ENCODE data around the gene MYRFL.
A peak's percentile ranks its signal among the peaks of the same experiment; 100 is the strongest.

The MYRFL gene

GRCh38 chr12:69836015-69836414, 11.0 kb downstream of the MYRFL start:
- Histone ChIP-seq H3K4me1 (ENCODE audit: control insufficient read depth in 1 of 2, insufficient read depth in 2 of 2, low read length in 2 of 2) (no peaks in the 10 kb centered on the region), H2AK5ac (ENCODE audit: low read length) (no peak overlapping the region), H3K27ac (ENCODE audit: low read depth, low read length) (no peak overlapping the region), H2BK5ac (ENCODE audit: low read depth, low read length, poor library complexity) (no peak overlapping the region), H3K36me3 (ENCODE audit: control insufficient read depth in 1 of 2, insufficient read depth in 2 of 2, low read length in 2 of 2) (no peaks in the 10 kb centered on the region), H3K4me2 (ENCODE audit: low read length) (no peak overlapping the region), H4K12ac (ENCODE audit: low read depth, low read length) (no peak overlapping the region), H3K27me3 (ENCODE audit: insufficient read depth, low read length) (no peaks in the 10 kb centered on the region), H3K14ac (ENCODE audit: low read length) (no peak overlapping the region), H2AFZ (ENCODE audit: insufficient read depth, low read length, poor library complexity) (no peak overlapping the region), H3K4me3 (ENCODE audit: low read depth, low read length) (no peak overlapping the region), H3K79me2 (ENCODE audit: control insufficient read depth, insufficient read depth, low read length, poor library complexity) (no peaks in the 10 kb centered on the region), H3K79me1 (ENCODE audit: low read length) (no peaks in the 10 kb centered on the region), H3K9ac (ENCODE audit: low read length) (no peak overlapping the region), H3K18ac (ENCODE audit: low read length) (no peak overlapping the region), H3K4ac (ENCODE audit: low read depth, low read length) (no peak overlapping the region), H2BK120ac (ENCODE audit: insufficient read depth, low read length, poor library complexity) (no peak overlapping the region), H3K23ac (ENCODE audit: low read length) (no peak overlapping the region), H4K8ac (ENCODE audit: low read depth, low read length) (no peak overlapping the region), H4K91ac (ENCODE audit: low read depth, low read length) (no peak overlapping the region), H2BK12ac (ENCODE audit: low read length) (no peak overlapping the region), H3K9me3 (ENCODE audit: insufficient read depth, low read depth, low read length) (no peaks in the 10 kb centered on the region)
- peak in 1 of 2 donors; percentile 27 for DNase-seq
- no CpG with 5 or more reads among the region's 13 CpGs for WGBS (ENCODE audit: extremely low coverage, insufficient coverage, insufficient read length)

- Histone ChIP-seq H3K18ac (ENCODE audit: low read length) (no peak overlapping the region), H3K4me2 (ENCODE audit: low read length) (no peak overlapping the region), H3K36me3 (ENCODE audit: control insufficient read depth in 1 of 2, insufficient read depth in 2 of 2, low read length in 2 of 2) (no peaks in the 10 kb centered on the region), H3K79me1 (ENCODE audit: low read length) (no peaks in the 10 kb centered on the region), H2BK5ac (ENCODE audit: low read depth, low read length, poor library complexity) (no peak overlapping the region), H3K79me2 (ENCODE audit: control insufficient read depth, insufficient read depth, low read length, poor library complexity) (no peaks in the 10 kb centered on the region), H4K12ac (ENCODE audit: low read depth, low read length) (no peak overlapping the region), H2AK5ac (ENCODE audit: low read length) (no peak overlapping the region), H3K9ac (ENCODE audit: low read length) (no peak overlapping the region), H3K9me3 (ENCODE audit: insufficient read depth, low read depth, low read length) (no peaks in the 10 kb centered on the region), H3K14ac (ENCODE audit: low read length) (no peak overlapping the region), H2BK120ac (ENCODE audit: insufficient read depth, low read length, poor library complexity) (no peak overlapping the region), H4K91ac (ENCODE audit: low read depth, low read length) (no peak overlapping the region), H3K27ac (ENCODE audit: low read depth, low read length) (no peak overlapping the region), H3K4me3 (ENCODE audit: low read depth, low read length) (no peak overlapping the region), H3K4ac (ENCODE audit: low read depth, low read length) (no peak overlapping the region), H2AFZ (ENCODE audit: insufficient read depth, low read length, poor library complexity) (no peak overlapping the region), H3K27me3 (ENCODE audit: insufficient read depth, low read length) (no peaks in the 10 kb centered on the region), H3K4me1 (ENCODE audit: control insufficient read depth in 1 of 2, insufficient read depth in 2 of 2, low read length in 2 of 2) (no peaks in the 10 kb centered on the region), H2BK12ac (ENCODE audit: low read length) (no peak overlapping the region), H3K23ac (ENCODE audit: low read length) (no peak overlapping the region), H4K8ac (ENCODE audit: low read depth, low read length) (no peak overlapping the region)
- WGBS (ENCODE audit: extremely low coverage, insufficient coverage, insufficient read length) = no CpG with 5 or more reads among the region's 4 CpGs
- no peak for DNase-seq
Observed at GRCh38 chr12:69837191-69837590, 12.2 kb downstream of the MYRFL start.

- no peak overlapping the region for H2BK12ac ChIP-seq (ENCODE audit: low read length)
- H2AFZ ChIP-seq (ENCODE audit: insufficient read depth, low read length, poor library complexity) = no peak overlapping the region
- no peaks in the 10 kb centered on the region for H3K79me1 ChIP-seq (ENCODE audit: low read length)
Observed at GRCh38 chr12:69837657-69838415, 12.8 kb downstream of the MYRFL start.

GRCh38 chr12:69840727-69841126, 15.7 kb downstream of the MYRFL start:
- Histone ChIP-seq H3K4me3 (ENCODE audit: low read depth, low read length) (no peak overlapping the region), H4K91ac (ENCODE audit: low read depth, low read length) (no peak overlapping the region), H2BK12ac (ENCODE audit: low read length) (no peak overlapping the region), H3K79me2 (ENCODE audit: control insufficient read depth, insufficient read depth, low read length, poor library complexity) (no peaks in the 10 kb centered on the region), H3K27ac (ENCODE audit: low read depth, low read length) (no peak overlapping the region), H3K4ac (ENCODE audit: low read depth, low read length) (no peak overlapping the region), H3K9me3 (ENCODE audit: insufficient read depth, low read depth, low read length) (no peaks in the 10 kb centered on the region), H3K36me3 (ENCODE audit: control insufficient read depth in 1 of 2, insufficient read depth in 2 of 2, low read length in 2 of 2) (no peaks in the 10 kb centered on the region), H3K79me1 (ENCODE audit: low read length) (no peaks in the 10 kb centered on the region), H3K27me3 (ENCODE audit: insufficient read depth, low read length) (no peaks in the 10 kb centered on the region), H2AK5ac (ENCODE audit: low read length) (no peak overlapping the region), H3K14ac (ENCODE audit: low read length) (no peak overlapping the region), H2BK120ac (ENCODE audit: insufficient read depth, low read length, poor library complexity) (no peak overlapping the region), H3K9ac (ENCODE audit: low read length) (no peak overlapping the region), H2BK5ac (ENCODE audit: low read depth, low read length, poor library complexity) (no peak overlapping the region), H3K4me1 (ENCODE audit: control insufficient read depth in 1 of 2, insufficient read depth in 2 of 2, low read length in 2 of 2) (no peaks in the 10 kb centered on the region), H3K4me2 (ENCODE audit: low read length) (no peak overlapping the region), H3K23ac (ENCODE audit: low read length) (no peak overlapping the region), H4K12ac (ENCODE audit: low read depth, low read length) (no peak overlapping the region), H4K8ac (ENCODE audit: low read depth, low read length) (no peak overlapping the region), H3K18ac (ENCODE audit: low read length) (no peak overlapping the region), H2AFZ (ENCODE audit: insufficient read depth, low read length, poor library complexity) (no peak overlapping the region)
- no CpG with 5 or more reads among the region's 3 CpGs for WGBS (ENCODE audit: extremely low coverage, insufficient coverage, insufficient read length)
- DNase-seq = no peak

More at GRCh38 chr12:69837657-69838415, 12.8 kb downstream of the MYRFL start:
- Histone ChIP-seq H3K27ac (ENCODE audit: low read depth, low read length) (no peak overlapping the region), H4K91ac (ENCODE audit: low read depth, low read length) (no peak overlapping the region), H3K14ac (ENCODE audit: low read length) (no peak overlapping the region), H3K9me3 (ENCODE audit: insufficient read depth, low read depth, low read length) (no peaks in the 10 kb centered on the region), H2AK5ac (ENCODE audit: low read length) (no peak overlapping the region), H3K4me2 (ENCODE audit: low read length) (no peak overlapping the region), H3K4me1 (ENCODE audit: control insufficient read depth in 1 of 2, insufficient read depth in 2 of 2, low read length in 2 of 2) (no peaks in the 10 kb centered on the region), H3K4me3 (ENCODE audit: low read depth, low read length) (no peak overlapping the region), H3K27me3 (ENCODE audit: insufficient read depth, low read length) (no peaks in the 10 kb centered on the region), H4K12ac (ENCODE audit: low read depth, low read length) (no peak overlapping the region), H4K8ac (ENCODE audit: low read depth, low read length) (no peak overlapping the region), H3K23ac (ENCODE audit: low read length) (no peak overlapping the region), H2BK5ac (ENCODE audit: low read depth, low read length, poor library complexity) (no peak overlapping the region), H2BK120ac (ENCODE audit: insufficient read depth, low read length, poor library complexity) (no peak overlapping the region), H3K4ac (ENCODE audit: low read depth, low read length) (no peak overlapping the region), H3K18ac (ENCODE audit: low read length) (no peak overlapping the region), H3K79me2 (ENCODE audit: control insufficient read depth, insufficient read depth, low read length, poor library complexity) (no peaks in the 10 kb centered on the region), H3K36me3 (ENCODE audit: control insufficient read depth in 1 of 2, insufficient read depth in 2 of 2, low read length in 2 of 2) (no peaks in the 10 kb centered on the region), H3K9ac (ENCODE audit: low read length) (no peak overlapping the region)
- WGBS (ENCODE audit: extremely low coverage, insufficient coverage, insufficient read length) = no CpG with 5 or more reads among the region's 4 CpGs
- DNase-seq = peak in 1 of 2 donors; percentile 9

Measured in trophoblast cell (in vitro differentiated cells and primary cell).